NAMALWA (cell line): ENCODE measurements around the gene AMDHD1.

Source experiments
- DNase-seq: peaks from one replicate; pipeline ENCODE4 v3.0.0-alpha.2; 2015; ENCODE audit warnings: low spot score

Gene AMDHD1

GRCh38 chr12:95943330-95943842 is at the start of gene AMDHD1:
Gene AMDHD1, plus strand, starts transcription at chr12:95943331. Its CDS starts 68 bp downstream, at chr12:95943399.
- DNase-seq: peak; percentile 71

GRCh38 chr12:95896846-95897245 is 46.3 kb upstream of the AMDHD1 start:
- no peak for DNase-seq

- no peak for DNase-seq
These were observed 45.0 kb upstream of the AMDHD1 start for GRCh38 chr12:95898081-95898480.

GRCh38 chr12:95908573-95908972 is 34.6 kb upstream of the AMDHD1 start:
- no peak for DNase-seq

- no peak for DNase-seq
These were observed 33.3 kb upstream of the AMDHD1 start for GRCh38 chr12:95909871-95910270.

- DNase-seq: peak; percentile 78
These were observed 24.7 kb upstream of the AMDHD1 start for GRCh38 chr12:95918194-95918993.

- DNase-seq: no peak
These were observed 24.0 kb upstream of the AMDHD1 start for GRCh38 chr12:95919110-95919509.

GRCh38 chr12:95922231-95922630 is 20.9 kb upstream of the AMDHD1 start:
- DNase-seq: peak; percentile 11

GRCh38 chr12:95940514-95940913 is 2.6 kb upstream of the AMDHD1 start:
- no peak for DNase-seq

GRCh38 chr12:95942101-95942523 is 1.0 kb upstream of the AMDHD1 start:
- DNase-seq: peak; percentile 34

GRCh38 chr12:95942524-95943329 is 404 bp upstream of the AMDHD1 start, which contains the start of gene CCDC38:
Gene CCDC38, minus strand, starts transcription at chr12:95942614. Its CDS starts 6,105 bp downstream, at chr12:95936509.
- DNase-seq: peak; percentile 91

- DNase-seq: no peak
These were observed 1.1 kb downstream of the AMDHD1 start for GRCh38 chr12:95944108-95944704.

GRCh38 chr12:95949477-95950206 is 6.5 kb downstream of the AMDHD1 start:
- no peak for DNase-seq

GRCh38 chr12:95951515-95951914 is 8.4 kb downstream of the AMDHD1 start:
- DNase-seq: no peak

- no peak for DNase-seq
These were observed 9.9 kb downstream of the AMDHD1 start for GRCh38 chr12:95953000-95953399.

- no peak for DNase-seq
These were observed 12.5 kb downstream of the AMDHD1 start for GRCh38 chr12:95955549-95956159.

GRCh38 chr12:95956557-95957145 is 13.5 kb downstream of the AMDHD1 start:
- DNase-seq: no peak

GRCh38 chr12:95959107-95959506 is 16.0 kb downstream of the AMDHD1 start:
- DNase-seq: peak; percentile 54

- DNase-seq: no peak
These were observed 17.1 kb downstream of the AMDHD1 start for GRCh38 chr12:95960241-95960640.

- no peak for DNase-seq
These were observed 19.1 kb downstream of the AMDHD1 start for GRCh38 chr12:95962222-95962621.

GRCh38 chr12:95963096-95963495 is 20.0 kb downstream of the AMDHD1 start:
- peak; percentile 48 for DNase-seq
